Stimulated activated CD8-positive, alpha-beta memory T cell treated with anti-CD3 and anti-CD28 coated beads, Interleukin-12 subunit alpha, Interleukin-12 subunit beta, amount 100 ng/mL, for 24 hours (primary cell): ENCODE data around the gene RNF149.

Experiments used
- DNase-seq: peaks from one replicate; pipeline ENCODE4 v3.0.0-alpha.2; 2020; ENCODE audit errors: extremely low read depth

RNF149 gene

GRCh38 chr2:101295895-101296294, 12.6 kb downstream of the RNF149 start:
- DNase-seq: no peak

GRCh38 chr2:101294861-101295260, 13.6 kb downstream of the RNF149 start:
- no peak for DNase-seq

GRCh38 chr2:101293544-101293943, 15.0 kb downstream of the RNF149 start:
- no peak for DNase-seq

DNA sequence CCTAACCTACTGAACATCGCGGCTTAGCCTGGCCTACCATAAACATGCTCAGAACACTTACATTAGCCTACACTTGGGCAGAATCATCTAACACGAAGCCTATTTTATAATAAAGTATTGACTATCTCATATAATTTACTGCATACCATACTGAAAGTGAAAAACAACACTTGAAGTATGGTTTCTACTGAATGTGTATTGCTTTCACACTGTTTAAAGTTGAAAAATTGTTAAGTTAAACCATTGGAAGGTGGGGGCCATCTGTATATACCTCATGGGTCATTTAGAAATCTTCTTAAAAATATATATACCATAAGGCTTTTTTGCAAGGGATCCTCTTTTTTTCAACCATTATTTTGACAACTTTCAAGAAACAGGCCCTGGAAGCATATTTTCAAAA, 16.5 kb downstream of the RNF149 start:
- no peak for DNase-seq

DNA sequence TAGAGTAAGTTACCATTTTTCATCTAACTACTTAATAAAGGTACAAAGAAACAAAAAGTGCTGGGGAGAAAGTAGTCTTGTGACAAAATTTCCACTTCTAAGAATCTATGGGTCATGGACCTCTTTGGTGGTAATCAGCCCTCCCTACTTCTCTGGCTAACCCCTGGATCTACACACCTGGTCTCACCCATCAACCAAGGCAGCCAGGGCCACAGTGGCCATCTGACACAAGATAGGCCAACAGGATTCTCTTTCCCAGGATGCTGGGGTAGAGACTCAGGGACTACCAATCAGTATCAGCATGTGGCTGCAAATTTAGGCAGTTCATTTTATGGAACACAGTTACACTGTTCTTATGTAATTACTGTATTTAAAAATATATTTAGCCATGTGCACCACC, 17.8 kb downstream of the RNF149 start:
- no peak for DNase-seq

DNA sequence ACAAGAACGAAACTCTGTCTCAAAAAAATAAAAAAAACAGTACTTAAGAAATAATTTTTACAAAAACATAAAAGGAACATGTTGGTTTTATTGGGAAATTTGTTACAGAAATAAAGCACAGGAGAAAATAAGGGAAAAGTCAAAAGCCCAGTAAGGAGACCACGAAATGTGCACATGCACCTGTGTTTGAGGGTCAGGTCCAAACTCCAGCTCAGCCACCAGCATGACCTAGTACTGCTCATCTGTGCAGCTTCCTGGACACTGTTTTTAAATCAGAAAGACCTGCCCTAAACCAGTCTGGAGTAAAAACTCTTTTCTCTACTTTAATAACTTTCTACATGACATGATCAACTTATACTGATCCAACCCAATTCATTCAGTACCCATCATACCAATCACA, 21.2 kb downstream of the RNF149 start:
- DNase-seq: no peak

DNA sequence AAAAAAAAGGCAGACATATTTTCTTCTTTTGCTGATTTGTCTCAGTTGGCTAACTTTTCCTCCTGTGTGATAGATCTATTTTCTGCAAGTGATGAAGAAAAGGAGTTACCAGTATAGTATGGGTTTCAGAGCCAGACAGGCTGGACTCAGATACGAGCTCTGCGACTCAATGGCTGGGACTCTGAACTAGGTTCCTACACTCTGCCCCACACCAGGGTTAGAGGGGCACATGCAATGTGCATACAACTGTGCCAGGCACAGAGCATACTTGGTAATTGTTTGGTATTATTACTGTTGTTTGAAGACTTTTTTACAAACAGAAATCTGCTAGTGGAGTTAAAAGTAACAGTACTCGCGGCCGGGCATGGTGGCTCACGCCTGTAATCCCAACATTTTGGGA, 21.8 kb downstream of the RNF149 start:
- DNase-seq: no peak

GRCh38 chr2:101282980-101283379, 25.5 kb downstream of the RNF149 start:
- no peak for DNase-seq

DNA sequence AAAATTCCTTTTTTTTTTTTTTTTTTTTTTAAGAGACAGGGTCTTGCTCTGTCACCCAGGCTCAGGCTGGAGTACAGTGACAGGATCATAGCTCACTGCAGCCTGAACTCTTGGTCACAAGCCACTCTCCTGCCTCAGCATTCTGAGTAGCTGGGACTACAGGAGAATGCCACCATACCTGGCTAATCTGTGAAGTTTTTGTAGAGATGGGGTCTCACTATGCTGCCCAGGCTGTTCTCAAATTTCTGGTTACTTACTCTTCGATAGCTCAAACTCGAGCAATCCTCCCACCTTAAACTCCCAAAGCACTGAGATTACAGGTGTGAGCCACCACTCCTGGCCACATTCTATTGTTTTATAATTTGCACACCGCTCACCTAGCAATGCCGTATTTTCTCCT, 27.0 kb downstream of the RNF149 start:
- no peak for DNase-seq

DNA sequence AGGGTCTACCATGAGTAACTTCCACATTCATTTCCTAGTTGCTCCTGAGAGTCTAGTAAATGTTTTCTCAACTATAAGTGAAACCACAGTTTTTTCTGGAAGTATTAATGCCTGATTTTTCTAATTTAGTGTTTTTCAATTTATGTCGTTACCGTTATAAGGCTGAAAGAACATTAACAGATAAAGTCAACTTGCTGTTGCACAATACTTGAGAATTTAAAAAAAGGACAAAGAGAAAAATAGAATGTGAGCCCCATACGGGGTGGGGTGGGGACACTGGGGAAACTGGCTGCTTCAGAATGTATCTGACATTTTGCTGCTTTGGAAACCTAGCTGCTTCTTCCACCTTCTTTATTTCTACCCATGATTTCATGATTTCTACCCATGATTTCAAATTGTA, 29.6 kb downstream of the RNF149 start:
- no peak for DNase-seq

GRCh38 chr2:101277111-101277510, 31.4 kb downstream of the RNF149 start:
- no peak for DNase-seq

DNA sequence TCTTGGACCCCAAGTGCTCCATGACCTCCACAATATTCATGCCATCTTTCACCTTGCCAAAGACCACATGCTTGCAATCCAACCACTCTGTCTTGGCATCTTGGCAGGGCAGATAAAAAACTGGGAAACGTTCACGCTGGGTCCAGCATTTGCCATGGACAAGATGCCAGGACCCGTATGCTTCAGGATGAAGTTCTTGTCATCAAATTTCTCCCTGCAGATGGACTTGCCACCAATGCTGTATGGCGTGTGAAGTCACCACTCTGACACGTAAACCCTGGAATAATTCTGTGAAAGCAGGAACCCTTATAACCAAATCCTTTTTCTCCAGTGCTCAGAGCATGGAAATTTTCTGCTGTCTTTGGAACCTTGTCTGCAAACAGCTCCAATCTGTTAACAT, 34.4 kb downstream of the RNF149 start:
- DNase-seq: no peak

DNA sequence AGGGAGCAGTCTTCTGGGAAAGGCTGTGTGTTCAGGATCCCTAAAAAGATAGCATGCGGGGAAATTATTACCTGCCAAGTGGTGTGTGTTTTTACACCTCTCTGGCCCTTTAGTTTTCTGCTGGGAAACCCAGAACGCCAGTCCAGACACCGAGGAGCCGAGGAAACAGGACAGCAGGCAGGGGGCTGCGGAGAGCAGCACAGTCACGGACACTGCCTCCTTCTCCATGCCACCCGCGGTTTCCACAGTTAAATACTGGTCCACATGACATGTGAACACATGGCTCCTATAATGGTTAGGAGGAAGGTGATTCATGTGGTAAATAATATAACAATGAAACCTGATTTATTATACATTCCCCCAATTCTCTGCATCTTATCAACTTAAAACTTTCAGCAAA, 35.4 kb downstream of the RNF149 start:
- DNase-seq: no peak

GRCh38 chr2:101272045-101272784, 36.3 kb downstream of the RNF149 start:
- DNase-seq: no peak

GRCh38 chr2:101270700-101271259, 37.7 kb downstream of the RNF149 start:
- DNase-seq: no peak

GRCh38 chr2:101267671-101268656, 40.5 kb downstream of the RNF149 start:
- no peak for DNase-seq

DNA sequence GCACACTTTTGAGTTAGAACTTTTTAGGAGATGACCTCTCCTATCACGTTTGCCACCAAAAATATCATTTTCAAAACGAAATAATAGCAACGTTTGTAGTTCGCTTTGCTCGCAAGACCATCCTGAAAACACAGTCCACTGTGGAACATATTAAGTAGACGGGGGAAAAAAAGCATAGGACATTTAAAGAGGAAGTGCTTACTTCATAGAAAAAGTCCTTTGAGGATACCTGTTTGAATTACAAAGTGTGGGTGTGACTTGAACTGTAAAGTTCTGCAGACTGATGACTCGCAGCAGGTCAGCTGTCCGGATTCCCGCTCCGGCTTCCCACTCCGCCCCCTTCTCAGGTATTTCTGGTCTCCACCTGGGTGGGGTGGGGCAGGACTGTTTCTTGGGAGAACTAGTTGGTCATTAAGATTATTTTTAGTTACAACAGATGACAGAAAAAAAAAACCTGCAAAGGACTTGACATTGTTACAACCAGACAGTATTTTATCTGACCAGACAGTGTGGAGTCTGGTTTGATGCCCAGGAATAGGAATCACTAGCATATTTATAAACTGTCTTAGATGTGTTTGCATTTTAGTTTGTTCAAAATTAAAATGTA, 42.5 kb downstream of the RNF149 start:
- no peak for DNase-seq

DNA sequence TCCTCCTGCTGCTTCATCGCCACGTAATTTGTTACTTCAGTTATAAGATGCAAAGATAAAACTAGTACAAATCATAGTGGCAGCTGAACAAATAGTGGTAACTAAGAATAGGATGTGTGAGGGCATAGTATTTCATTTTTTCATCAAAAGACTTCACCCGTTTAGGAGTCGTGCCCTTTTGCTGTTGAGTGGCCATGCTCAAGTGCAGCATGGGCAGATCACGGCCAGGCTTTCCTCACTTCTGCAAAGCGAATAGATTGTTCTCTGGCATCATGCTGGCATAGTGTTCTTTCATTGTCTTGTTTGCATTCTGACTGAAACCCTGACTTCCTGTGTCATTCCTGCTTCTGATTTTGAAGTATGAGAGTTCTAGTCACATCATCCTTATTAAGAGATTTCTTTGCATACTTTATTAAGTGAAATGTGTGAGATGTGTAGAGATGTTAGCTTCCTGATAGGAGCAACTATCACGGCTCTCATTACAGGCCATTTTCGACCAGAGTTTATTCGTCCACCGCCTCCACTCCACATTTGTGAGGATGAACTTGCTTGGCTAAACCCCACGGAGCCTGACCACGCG, 44.1 kb downstream of the RNF149 start:
- no peak for DNase-seq

GRCh38 chr2:101263377-101263800, 45.1 kb downstream of the RNF149 start:
- no peak for DNase-seq

DNA sequence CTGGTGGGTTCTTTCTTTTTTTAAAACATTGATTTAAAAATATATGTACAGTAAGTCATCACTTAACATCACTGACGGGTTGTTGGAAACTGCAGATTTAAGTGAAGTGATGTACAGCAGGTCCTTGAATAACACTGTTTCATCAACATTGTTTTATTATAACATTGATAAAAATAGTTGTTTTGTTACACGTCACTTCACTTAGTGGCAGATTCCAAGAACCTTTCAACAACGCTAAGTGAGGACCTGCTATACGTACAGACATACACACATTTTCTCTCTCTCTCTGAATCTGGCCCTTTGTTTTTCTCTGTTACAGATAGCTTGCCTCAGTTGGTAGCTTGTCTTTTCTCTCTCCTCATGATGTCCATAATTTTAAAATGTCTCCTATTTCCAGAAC, 46.4 kb downstream of the RNF149 start:
- no peak for DNase-seq

DNA sequence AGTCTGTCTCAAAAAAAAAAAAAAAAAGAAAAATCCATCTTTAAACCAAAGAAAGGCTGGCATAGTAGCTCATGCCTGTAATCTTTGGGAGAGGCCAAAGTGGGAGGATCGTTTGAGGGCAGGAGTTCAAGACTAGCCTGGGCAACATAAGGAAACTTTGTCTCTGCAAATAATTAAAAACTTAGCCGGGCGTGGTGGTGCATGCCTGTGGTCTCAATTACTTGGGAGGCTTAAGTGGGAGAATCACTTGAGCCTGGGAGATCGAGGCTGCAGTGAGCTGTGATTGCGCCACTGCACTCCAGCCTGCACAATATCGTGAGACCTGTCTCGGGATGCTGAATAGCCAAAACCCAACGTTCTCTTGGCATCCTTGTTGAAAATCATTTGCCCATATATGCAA, 49.7 kb downstream of the RNF149 start:
- no peak for DNase-seq

DNA sequence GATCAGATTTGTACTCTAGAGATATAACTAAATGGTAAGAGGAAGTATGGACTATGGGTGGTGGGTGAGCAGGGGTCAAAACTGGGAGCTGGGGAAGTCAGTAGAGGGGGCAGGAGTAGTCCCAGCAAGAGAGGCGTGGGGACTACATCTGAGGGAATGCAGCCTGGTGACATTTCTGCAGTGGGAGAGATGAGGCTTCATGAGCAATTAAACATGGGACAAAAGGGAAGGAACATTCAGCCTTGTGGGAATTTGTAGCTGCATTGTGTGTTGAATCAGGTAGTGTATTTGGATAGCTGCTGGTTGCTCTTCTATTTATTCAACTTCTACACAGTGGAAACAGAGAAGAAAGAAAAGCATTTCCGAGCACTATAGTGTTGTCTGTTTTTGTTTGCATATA, 52.2 kb downstream of the RNF149 start:
- DNase-seq: no peak
